CD4-positive, alpha-beta memory T cell (primary cell): Measurements from ENCODE around the gene NRSN1. TPM values are rescaled to one million over a fixed set of nuclear protein-coding genes. Genes with fewer than 3 reads are reported as not detected.
A peak's percentile ranks its signal among the peaks of the same experiment; 100 is the strongest.

ENCODE experiments used
- CTCF ChIA-PET: fragments of 350-600 bp; sonication (Branson Sonifier 250); formaldehyde crosslinking; loops from one replicate; lab custom pipeline; 2021; ENCODE audit warnings: inconsistent platforms; ENCODE audit not compliant: partially characterized antibody; lab: Charles Lee
- POLR2A ChIA-PET: fragments of 350-600 bp; sonication (Branson Sonifier 250); formaldehyde crosslinking; loops from one replicate; lab custom pipeline; 2021; ENCODE audit not compliant: partially characterized antibody; lab: Charles Lee
- DNase-seq, 5 donors: peaks; one replicate each; pipeline versions ENCODE4 v3.0.0 to v3.0.0-alpha.2; 2020 to 2022; ENCODE audit warnings: mixed read lengths in 1 of 5
- H3K27ac ChIP-seq: one replicate; pipeline ENCODE4 v1.7.0; 2013; ENCODE audit warnings: low read depth, low read length
- H3K27me3 ChIP-seq: 2 replicates; pipeline ENCODE4 v1.7.0; 2013; ENCODE audit warnings: mild to moderate bottlenecking, low read length, moderate library complexity; ENCODE audit not compliant: insufficient read depth
- H3K36me3 ChIP-seq: 2 replicates; pipeline ENCODE4 v1.7.0; 2013; ENCODE audit warnings: mild to moderate bottlenecking, low read length, moderate library complexity; ENCODE audit not compliant: insufficient read depth
- H3K4me1 ChIP-seq: 2 replicates; pipeline ENCODE4 v1.7.0; 2013; ENCODE audit warnings: mild to moderate bottlenecking, low read length, moderate library complexity; ENCODE audit not compliant: insufficient read depth
- H3K4me3 ChIP-seq, 2 donors: one replicate each; pipeline ENCODE4 v1.7.0; 2013; ENCODE audit warnings: low read length in 2 of 2, mild to moderate bottlenecking in 1 of 2
- H3K9me3 ChIP-seq, 2 donors: one replicate each; pipeline ENCODE4 v1.7.0; 2013; ENCODE audit warnings: low read length in 2 of 2, control low read depth in 1 of 2; ENCODE audit not compliant: control insufficient read depth in 1 of 2
- H3K27ac Mint-ChIP-seq, 7 donors: one replicate each; pipeline ENCODE4 v1.8.0; 2020 to 2021; ENCODE audit warnings: mixed read lengths in 7 of 7, mild to moderate bottlenecking in 6 of 7, inconsistent platforms in 3 of 7, moderate library complexity in 3 of 7
- H3K27me3 Mint-ChIP-seq, 2 donors: one replicate each; pipeline ENCODE4 v1.8.0; 2020 to 2021; ENCODE audit warnings: mixed read lengths in 2 of 2
- H3K36me3 Mint-ChIP-seq, 2 donors: one replicate each; pipeline ENCODE4 v1.8.0; 2020 to 2021; ENCODE audit warnings: mixed read lengths in 2 of 2, inconsistent platforms in 1 of 2, mild to moderate bottlenecking in 1 of 2
- H3K4me1 Mint-ChIP-seq, 4 donors: one replicate each; pipeline ENCODE4 v1.8.0; 2020 to 2021; ENCODE audit warnings: mixed read lengths in 4 of 4, mild to moderate bottlenecking in 1 of 4
- H3K4me3 Mint-ChIP-seq, 8 donors: one replicate each; pipeline ENCODE4 v1.8.0; 2020 to 2021; ENCODE audit warnings: mixed read lengths in 8 of 8, mild to moderate bottlenecking in 7 of 8, moderate library complexity in 6 of 8, inconsistent platforms in 3 of 8
- H3K9me3 Mint-ChIP-seq, 8 donors: one replicate each; pipeline ENCODE4 v1.8.0; 2020 to 2021; ENCODE audit warnings: mixed read lengths in 8 of 8, mild to moderate bottlenecking in 5 of 8, inconsistent platforms in 3 of 8, moderate library complexity in 1 of 8
- intact Hi-C: fragments of 100-400 bp; cut with micrococcal nuclease; formaldehyde crosslinking; loops from one replicate; pipeline ENCODE4 v1.15.1; 2023
- polyA plus RNA-seq, 2 donors: library from polyadenylated mRNA; unstranded; fragments of 300-500 nt; fragmentation: Illumina TruSeq; gene quantifications; one replicate each; pipeline ENCODE4 v1.2.3, GENCODE V29; 2021
- total RNA-seq, 2 experiments: library from RNA; stranded (reverse); gene quantifications; one replicate each; pipeline ENCODE4 v1.2.3, GENCODE V29; 2021

The NRSN1 gene
- total and polyA plus RNA-seq, 4 experiments from 2014 or later = not detected

GRCh38 chr6:24110417-24110816 is 15.6 kb upstream of the NRSN1 start:
- no peaks in the 10 kb centered on the region for H3K27me3 ChIP-seq
- H3K4me1 Mint-ChIP-seq = no peaks in the 10 kb centered on the region
- H3K27ac Mint-ChIP-seq = no peak overlapping the region
- no peak overlapping the region for H3K27ac ChIP-seq
- intact Hi-C loops = no loop called here
- H3K9me3 ChIP-seq = no peaks in the 10 kb centered on the region
- CTCF ChIA-PET = no interaction called here
- H3K4me3 ChIP-seq = no peak overlapping the region
- peaks cover 0 to 2% (median 0%) of the 10 kb centered on the region in 8 donors for H3K9me3 Mint-ChIP-seq
- H3K4me3 Mint-ChIP-seq = no peak overlapping the region
- peaks cover 0 to 1% of the 10 kb centered on the region in 2 donors for H3K27me3 Mint-ChIP-seq
- POLR2A ChIA-PET = no interaction called here
- no peaks in the 10 kb centered on the region for H3K36me3 Mint-ChIP-seq
- no peak for DNase-seq
- H3K4me1 ChIP-seq = no peaks in the 10 kb centered on the region
- no peaks in the 10 kb centered on the region for H3K36me3 ChIP-seq

GRCh38 chr6:24113891-24114290 is 12.1 kb upstream of the NRSN1 start:
- ChIA-PET POLR2A (no interaction called here), CTCF (no interaction called here)
- peaks cover 0 to 1% of the 10 kb centered on the region in 2 donors for H3K27me3 Mint-ChIP-seq
- H3K4me3 Mint-ChIP-seq = no peak overlapping the region
- H3K36me3 Mint-ChIP-seq = no peaks in the 10 kb centered on the region
- H3K4me1 ChIP-seq = no peaks in the 10 kb centered on the region
- DNase-seq = no peak
- no peaks in the 10 kb centered on the region for H3K4me1 Mint-ChIP-seq
- no peak overlapping the region for H3K4me3 ChIP-seq
- intact Hi-C loops = no loop called here
- peaks cover 0 to 4% (median 0%) of the 10 kb centered on the region in 8 donors for H3K9me3 Mint-ChIP-seq
- H3K9me3 ChIP-seq = no peaks in the 10 kb centered on the region
- H3K36me3 ChIP-seq = no peaks in the 10 kb centered on the region
- no peak overlapping the region for H3K27ac ChIP-seq
- H3K27ac Mint-ChIP-seq = no peak overlapping the region
- no peaks in the 10 kb centered on the region for H3K27me3 ChIP-seq

GRCh38 chr6:24117021-24117420 is 9.0 kb upstream of the NRSN1 start:
- Mint-ChIP-seq H3K9me3 (peaks cover 0 to 4% (median 0%) of the 10 kb centered on the region in 8 donors), H3K27me3 (peaks cover 0 to 3% of the 10 kb centered on the region in 2 donors), H3K36me3 (no peaks in the 10 kb centered on the region), H3K4me1 (no peaks in the 10 kb centered on the region), H3K4me3 (no peak overlapping the region), H3K27ac (no peak overlapping the region)
- intact Hi-C loops = no loop called here
- no peaks in the 10 kb centered on the region for H3K36me3 ChIP-seq
- CTCF ChIA-PET = no interaction called here
- H3K9me3 ChIP-seq = no peaks in the 10 kb centered on the region
- H3K27me3 ChIP-seq = no peaks in the 10 kb centered on the region
- H3K4me3 ChIP-seq = no peak overlapping the region
- H3K27ac ChIP-seq = no peak overlapping the region
- DNase-seq = no peak
- H3K4me1 ChIP-seq = no peaks in the 10 kb centered on the region
- POLR2A ChIA-PET = no interaction called here

DNA sequence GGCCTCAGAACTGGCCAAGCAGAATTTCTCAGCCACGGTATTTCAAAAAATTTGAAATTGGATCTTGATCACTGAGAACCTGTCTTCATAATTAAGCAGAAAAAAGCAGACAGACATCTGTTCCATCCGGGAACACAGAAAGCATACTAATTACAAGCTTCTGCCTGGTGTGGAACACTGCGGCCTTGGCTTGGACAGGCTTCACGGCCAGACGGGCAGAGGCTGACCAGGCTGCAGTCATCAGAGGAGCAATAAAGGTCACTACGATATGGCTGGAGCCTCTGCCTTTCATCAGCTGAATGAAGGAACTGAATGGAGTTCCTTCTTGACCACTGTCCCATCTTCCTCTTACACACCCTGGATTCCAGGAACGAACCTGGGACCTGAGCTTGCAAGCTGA is 3.9 kb upstream of the NRSN1 start:
- Mint-ChIP-seq H3K4me3 (no peak overlapping the region), H3K27me3 (peaks cover 6 to 16% of the 10 kb centered on the region in 2 donors), H3K4me1 (peaks cover 0 to 5% (median 1%) of the 10 kb centered on the region in 4 donors), H3K9me3 (peaks cover 0 to 15% (median 2%) of the 10 kb centered on the region in 8 donors), H3K36me3 (no peaks in the 10 kb centered on the region), H3K27ac (no peak overlapping the region)
- ChIA-PET CTCF (no interaction called here), POLR2A (no interaction called here)
- Histone ChIP-seq H3K4me3 (no peak overlapping the region), H3K27me3 (no peaks in the 10 kb centered on the region), H3K9me3 (no peaks in the 10 kb centered on the region), H3K36me3 (no peaks in the 10 kb centered on the region), H3K27ac (no peak overlapping the region), H3K4me1 (no peaks in the 10 kb centered on the region)
- no peak for DNase-seq
- intact Hi-C loops = no loop called here

- Mint-ChIP-seq H3K9me3 (peaks cover 0 to 19% (median 2%) of the 10 kb centered on the region in 8 donors), H3K27ac (no peak overlapping the region), H3K4me1 (peaks cover 0 to 5% (median 1%) of the 10 kb centered on the region in 4 donors), H3K4me3 (peak overlapping the region in 1 of 8 donors; percentile 24), H3K36me3 (no peaks in the 10 kb centered on the region), H3K27me3 (peaks cover 8 to 14% of the 10 kb centered on the region in 2 donors)
- ChIA-PET POLR2A (no interaction called here), CTCF (no interaction called here)
- no peaks in the 10 kb centered on the region for H3K36me3 ChIP-seq
- DNase-seq = peak in 4 of 5 donors; percentile 4 to 13 (median 8)
- no peaks in the 10 kb centered on the region for H3K9me3 ChIP-seq
- no peak overlapping the region for H3K4me3 ChIP-seq
- no peaks in the 10 kb centered on the region for H3K4me1 ChIP-seq
- intact Hi-C loops = no loop called here
- H3K27me3 ChIP-seq = no peaks in the 10 kb centered on the region
- no peak overlapping the region for H3K27ac ChIP-seq
These were observed 674 bp downstream of the NRSN1 start for GRCh38 chr6:24126586-24127192.

DNA sequence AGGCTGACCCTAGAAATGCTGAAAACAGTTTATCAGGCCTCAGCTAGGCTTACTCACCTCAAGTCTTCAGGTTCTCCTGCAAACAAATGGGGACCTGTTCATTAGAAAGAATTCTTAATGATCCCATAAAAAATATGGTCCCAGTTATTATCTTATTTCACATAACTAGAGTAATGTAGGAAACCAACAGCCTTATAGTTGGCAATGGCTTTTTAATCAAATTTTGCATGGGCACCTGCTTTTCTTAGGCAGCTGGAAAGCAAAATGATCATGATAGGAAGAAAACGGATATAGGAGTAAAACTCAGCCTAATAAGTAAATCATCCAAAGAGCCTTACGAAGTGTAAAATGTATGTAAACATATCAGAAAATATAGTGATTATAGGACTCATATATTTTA is 1.3 kb downstream of the NRSN1 start:
- Histone ChIP-seq H3K27me3 (no peaks in the 10 kb centered on the region), H3K36me3 (no peaks in the 10 kb centered on the region), H3K4me3 (no peak overlapping the region), H3K9me3 (no peaks in the 10 kb centered on the region), H3K4me1 (no peaks in the 10 kb centered on the region), H3K27ac (no peak overlapping the region)
- intact Hi-C loops = no loop called here
- H3K4me3 Mint-ChIP-seq = no peak overlapping the region
- DNase-seq = no peak
- H3K9me3 Mint-ChIP-seq = peaks cover 0 to 19% (median 2%) of the 10 kb centered on the region in 8 donors
- CTCF ChIA-PET = no interaction called here
- no peak overlapping the region for H3K27ac Mint-ChIP-seq
- no peaks in the 10 kb centered on the region for H3K36me3 Mint-ChIP-seq
- POLR2A ChIA-PET = no interaction called here
- H3K4me1 Mint-ChIP-seq = peaks cover 0 to 5% (median 1%) of the 10 kb centered on the region in 4 donors
- peaks cover 8 to 14% of the 10 kb centered on the region in 2 donors for H3K27me3 Mint-ChIP-seq

- Mint-ChIP-seq H3K27me3 (peaks cover 2 to 3% of the 10 kb centered on the region in 2 donors), H3K4me3 (no peak overlapping the region), H3K27ac (no peak overlapping the region), H3K4me1 (no peaks in the 10 kb centered on the region), H3K9me3 (peaks cover 0 to 8% (median 2%) of the 10 kb centered on the region in 8 donors), H3K36me3 (no peaks in the 10 kb centered on the region)
- H3K36me3 ChIP-seq = no peaks in the 10 kb centered on the region
- H3K4me1 ChIP-seq = no peaks in the 10 kb centered on the region
- no peak for DNase-seq
- no peak overlapping the region for H3K4me3 ChIP-seq
- ChIA-PET POLR2A (no interaction called here), CTCF (no interaction called here)
- no peak overlapping the region for H3K27ac ChIP-seq
- no peaks in the 10 kb centered on the region for H3K9me3 ChIP-seq
- intact Hi-C loops = no loop called here
- no peaks in the 10 kb centered on the region for H3K27me3 ChIP-seq
These were observed 5.7 kb downstream of the NRSN1 start for GRCh38 chr6:24131751-24132150.
